GM23338 (cell line): ENCODE results near the gene GABBR1. TPM values are rescaled to one million over a fixed set of nuclear protein-coding genes. Genes with fewer than 3 reads are reported as not detected.

Experiments
- ATAC-seq: fragments of 200-7000 bp; cut with Tn5 transposase; 3 replicates; pipeline ENCODE4 v1.9.1; 2020
- DNase-seq: peaks from one replicate; pipeline ENCODE4 v3.0.0-alpha.2; 2015; ENCODE audit warnings: low spot score
- H2AFZ ChIP-seq: fragments of 200-600 bp; sonication (generic); 2 replicates; pipeline ENCODE4 v1.8.0; 2016; ENCODE audit warnings: antibody characterized with exemption, mild to moderate bottlenecking, moderate library complexity
- H3F3A ChIP-seq: fragments of 200-600 bp; sonication (generic); replicated peaks from 2 replicates; pipeline ENCODE4 v1.8.0; 2017; ENCODE audit warnings: antibody characterized with exemption, mixed run types, low read depth
- H3K27ac ChIP-seq: fragments of 200-600 bp; sonication (generic); 2 replicates; pipeline ENCODE4 v1.6.1; 2016; ENCODE audit warnings: low read depth
- H3K27me3 ChIP-seq: fragments of 200-600 bp; sonication (generic); 2 replicates; pipeline ENCODE4 v1.8.0; 2016; ENCODE audit warnings: mild to moderate bottlenecking, mixed run types, moderate library complexity; ENCODE audit not compliant: insufficient read depth
- H3K36me3 ChIP-seq: fragments of 200-600 bp; sonication (generic); 2 replicates; pipeline ENCODE4 v1.8.0; 2016; ENCODE audit warnings: mild to moderate bottlenecking; ENCODE audit not compliant: insufficient read depth
- H3K4me1 ChIP-seq: fragments of 200-600 bp; sonication (generic); 2 replicates; pipeline ENCODE4 v1.8.0; 2016; ENCODE audit warnings: mild to moderate bottlenecking, moderate library complexity; ENCODE audit not compliant: insufficient read depth
- H3K4me2 ChIP-seq: fragments of 200-600 bp; sonication (generic); 2 replicates; pipeline ENCODE4 v1.7.1; 2017; ENCODE audit warnings: mixed run types
- H3K4me3 ChIP-seq: fragments of 200-600 bp; sonication (generic); 2 replicates; pipeline ENCODE4 v1.6.1; 2016; ENCODE audit warnings: mixed run types
- H3K79me2 ChIP-seq: fragments of 200-600 bp; sonication (generic); replicated peaks from 2 replicates; pipeline ENCODE4 v1.8.0; 2017; ENCODE audit warnings: mild to moderate bottlenecking; ENCODE audit not compliant: insufficient read depth
- H3K9me2 ChIP-seq: fragments of 200-600 bp; sonication (generic); 2 replicates; pipeline ENCODE4 v1.8.0; 2017; ENCODE audit not compliant: insufficient read depth
- H4K20me1 ChIP-seq: fragments of 200-600 bp; sonication (generic); replicated peaks from 2 replicates; pipeline ENCODE4 v1.8.0; 2017; ENCODE audit warnings: mild to moderate bottlenecking; ENCODE audit not compliant: insufficient read depth
- H3K27ac Mint-ChIP-seq: 2 replicates; pipeline ENCODE4 v1.8.0; 2020; ENCODE audit warnings: inconsistent platforms, mild to moderate bottlenecking, moderate library complexity, mixed read lengths
- H3K27me3 Mint-ChIP-seq: 3 replicates; pipeline ENCODE4 v1.8.0; 2022; ENCODE audit warnings: low read depth, mild to moderate bottlenecking, moderate library complexity, mixed read lengths, inconsistent platforms; ENCODE audit not compliant: insufficient read depth, poor library complexity
- H3K36me3 Mint-ChIP-seq: 3 replicates; pipeline ENCODE4 v1.8.0; 2021; ENCODE audit warnings: low read depth, mild to moderate bottlenecking, inconsistent platforms, moderate library complexity, mixed read lengths
- H3K4me1 Mint-ChIP-seq: 3 replicates; pipeline ENCODE4 v1.8.0; 2020; ENCODE audit warnings: mild to moderate bottlenecking, inconsistent platforms, mixed read lengths
- H3K4me3 Mint-ChIP-seq: 3 replicates; pipeline ENCODE4 v1.8.0; 2021; ENCODE audit warnings: moderate library complexity, mild to moderate bottlenecking, inconsistent platforms, mixed read lengths
- H3K9me3 Mint-ChIP-seq: 3 replicates; pipeline ENCODE4 v1.8.0; 2020; ENCODE audit warnings: moderate library complexity, mild to moderate bottlenecking, inconsistent platforms, mixed read lengths
- CREB1 ChIP-seq: fragments of 250-450 bp; sonication (Bioruptor Pico); IDR thresholded peaks from 2 replicates; pipeline ENCODE4 v1.5.0; 2020; ENCODE audit warnings: low read depth, mild to moderate bottlenecking, moderate library complexity
- CTCF ChIP-seq, 2 experiments: fragments of 200-600 bp in 1 of 2; sonication (generic) in 1 of 2; conservative IDR thresholded peaks; 2 replicates each; pipeline versions ENCODE4 v1.5.1 to v1.6.1; 2016 to 2017; ENCODE audit warnings: antibody characterized with exemption in 2 of 2, low read depth in 2 of 2, mild to moderate bottlenecking in 2 of 2, moderate library complexity in 1 of 2
- ETS1 ChIP-seq: IDR thresholded peaks from 2 replicates; pipeline ENCODE4 v1.6.1; 2016; ENCODE audit warnings: antibody characterized with exemption
- EZH2 ChIP-seq: fragments of 200-600 bp; sonication (generic); IDR thresholded peaks from one replicate; pipeline ENCODE4 v1.8.0; 2017; ENCODE audit warnings: antibody characterized with exemption, mild to moderate bottlenecking, low read depth; ENCODE audit not compliant: unreplicated experiment
- EZH2phosphoT487 ChIP-seq: fragments of 200-600 bp; sonication (generic); IDR thresholded peaks from one replicate; pipeline ENCODE4 v1.8.1; 2018; ENCODE audit warnings: antibody characterized with exemption; ENCODE audit not compliant: unreplicated experiment
- JUNB ChIP-seq: IDR thresholded peaks from one replicate; pipeline ENCODE4 v1.6.1; 2016; ENCODE audit warnings: antibody characterized with exemption; ENCODE audit not compliant: unreplicated experiment
- NANOG ChIP-seq: IDR thresholded peaks from 2 replicates; pipeline ENCODE4 v1.6.1; 2016; ENCODE audit warnings: antibody characterized with exemption, borderline replicate concordance
- POLR2AphosphoS5 ChIP-seq: IDR thresholded peaks from 2 replicates; pipeline ENCODE4 v1.6.1; 2016; ENCODE audit warnings: antibody characterized with exemption, low read depth
- STAT1 ChIP-seq: IDR thresholded peaks from one replicate; pipeline ENCODE4 v1.6.1; 2016; ENCODE audit warnings: antibody characterized with exemption; ENCODE audit not compliant: unreplicated experiment
- ZNF114 ChIP-seq: fragments of 250-450 bp; sonication (Bioruptor Pico); IDR thresholded peaks from 2 replicates; pipeline ENCODE4 v1.5.0; 2020; ENCODE audit warnings: mild to moderate bottlenecking, moderate library complexity
- ZNF331 ChIP-seq: fragments of 250-450 bp; sonication (Bioruptor Pico); IDR thresholded peaks from 2 replicates; pipeline ENCODE4 v1.5.0; 2020; ENCODE audit warnings: low read depth, mild to moderate bottlenecking, moderate library complexity
- polyA plus RNA-seq: library from polyadenylated mRNA; unstranded; fragments of >200 nt; fragmentation: Nextera tagmentation; extraction: Ambion mirVana; gene quantifications from 2 replicates; pipeline ENCODE4 v1.2.1, GENCODE V29; 2016
- total RNA-seq: library from RNA; depleted of rRNA; stranded (reverse); fragments of >200 nt; shearing (Covaris generic); gene quantifications from 2 replicates; pipeline ENCODE4 v1.2.3, GENCODE V29; 2014
- TF ChIP-seq, protein P1 (sequence below): IDR thresholded peaks from one replicate; pipeline ENCODE4 v1.6.1; 2018; ENCODE audit warnings: antibody characterized with exemption; ENCODE audit not compliant: unreplicated experiment
- TF ChIP-seq, protein P2 (sequence below): fragments of 250-450 bp; sonication (Bioruptor Pico); IDR thresholded peaks from 2 replicates; pipeline ENCODE4 v1.5.0; 2020; ENCODE audit warnings: mild to moderate bottlenecking, moderate library complexity

Gene GABBR1
- total and polyA plus RNA-seq, 2 experiments from 2014 or later = 42.8 to 78.9 TPM

DNA sequence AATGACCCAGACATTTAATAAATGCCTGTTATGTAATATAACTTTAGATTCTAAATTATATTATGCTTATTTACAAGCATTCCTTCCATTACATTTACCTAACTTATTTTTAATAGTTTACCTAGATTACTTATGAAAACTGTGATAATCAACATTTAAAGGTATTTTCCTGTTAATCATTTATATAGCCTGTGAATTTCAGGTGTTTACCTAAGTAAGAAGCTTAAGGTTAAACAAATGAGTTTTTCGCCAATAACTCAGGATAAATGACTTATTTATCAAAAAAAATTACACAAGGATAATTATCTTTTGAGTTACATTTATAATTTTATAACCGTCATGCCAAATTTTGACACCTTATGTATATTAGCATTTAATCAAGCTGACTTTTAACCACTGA is 108.9 kb downstream of the GABBR1 start:
- Mint-ChIP-seq H3K27ac (no peak overlapping the region), H3K4me3 (no peak overlapping the region), H3K36me3 (peaks cover 29% of the 10 kb centered on the region), H3K4me1 (peaks cover 18% of the 10 kb centered on the region), H3K9me3 (peaks cover 33% of the 10 kb centered on the region), H3K27me3 (peaks cover 7% of the 10 kb centered on the region)
- ATAC-seq (no peak), DNase-seq (no peak)
- Histone ChIP-seq H3K4me2 (no peak overlapping the region), H3K4me3 (no peak overlapping the region), H2AFZ (no peak overlapping the region), H4K20me1 (no peaks in the 10 kb centered on the region), H3K79me2 (no peaks in the 10 kb centered on the region), H3K4me1 (0 out of 2 replicates have a peak, but pooled peaks cover 4% of the 10 kb centered on the region), H3K27me3 (no peaks in the 10 kb centered on the region), H3F3A (no peaks in the 10 kb centered on the region), H3K36me3 (peaks cover 7% of the 10 kb centered on the region), H3K27ac (no peak overlapping the region), H3K9me2 (0 out of 2 replicates have a peak, but pooled peaks cover 8% of the 10 kb centered on the region)
- TF ChIP-seq, protein P1, sequence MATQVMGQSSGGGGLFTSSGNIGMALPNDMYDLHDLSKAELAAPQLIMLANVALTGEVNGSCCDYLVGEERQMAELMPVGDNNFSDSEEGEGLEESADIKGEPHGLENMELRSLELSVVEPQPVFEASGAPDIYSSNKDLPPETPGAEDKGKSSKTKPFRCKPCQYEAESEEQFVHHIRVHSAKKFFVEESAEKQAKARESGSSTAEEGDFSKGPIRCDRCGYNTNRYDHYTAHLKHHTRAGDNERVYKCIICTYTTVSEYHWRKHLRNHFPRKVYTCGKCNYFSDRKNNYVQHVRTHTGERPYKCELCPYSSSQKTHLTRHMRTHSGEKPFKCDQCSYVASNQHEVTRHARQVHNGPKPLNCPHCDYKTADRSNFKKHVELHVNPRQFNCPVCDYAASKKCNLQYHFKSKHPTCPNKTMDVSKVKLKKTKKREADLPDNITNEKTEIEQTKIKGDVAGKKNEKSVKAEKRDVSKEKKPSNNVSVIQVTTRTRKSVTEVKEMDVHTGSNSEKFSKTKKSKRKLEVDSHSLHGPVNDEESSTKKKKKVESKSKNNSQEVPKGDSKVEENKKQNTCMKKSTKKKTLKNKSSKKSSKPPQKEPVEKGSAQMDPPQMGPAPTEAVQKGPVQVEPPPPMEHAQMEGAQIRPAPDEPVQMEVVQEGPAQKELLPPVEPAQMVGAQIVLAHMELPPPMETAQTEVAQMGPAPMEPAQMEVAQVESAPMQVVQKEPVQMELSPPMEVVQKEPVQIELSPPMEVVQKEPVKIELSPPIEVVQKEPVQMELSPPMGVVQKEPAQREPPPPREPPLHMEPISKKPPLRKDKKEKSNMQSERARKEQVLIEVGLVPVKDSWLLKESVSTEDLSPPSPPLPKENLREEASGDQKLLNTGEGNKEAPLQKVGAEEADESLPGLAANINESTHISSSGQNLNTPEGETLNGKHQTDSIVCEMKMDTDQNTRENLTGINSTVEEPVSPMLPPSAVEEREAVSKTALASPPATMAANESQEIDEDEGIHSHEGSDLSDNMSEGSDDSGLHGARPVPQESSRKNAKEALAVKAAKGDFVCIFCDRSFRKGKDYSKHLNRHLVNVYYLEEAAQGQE = no peak
- TF ChIP-seq EZH2 (no peak), CTCF (conservative IDR thresholded peaks at IDR 0.05; ENCODE audit: low read depth in 2 of 2) (no peak), JUNB (no peak), POLR2AphosphoS5 (no peak), EZH2phosphoT487 (no peak), ZNF331 (CRISPR knock-in tag) (no peak), ETS1 (no peak), ZNF114 (CRISPR knock-in tag) (no peak), NANOG (no peak), CREB1 (CRISPR knock-in tag) (no peak), STAT1 (no peak)
- TF ChIP-seq, protein P2, sequence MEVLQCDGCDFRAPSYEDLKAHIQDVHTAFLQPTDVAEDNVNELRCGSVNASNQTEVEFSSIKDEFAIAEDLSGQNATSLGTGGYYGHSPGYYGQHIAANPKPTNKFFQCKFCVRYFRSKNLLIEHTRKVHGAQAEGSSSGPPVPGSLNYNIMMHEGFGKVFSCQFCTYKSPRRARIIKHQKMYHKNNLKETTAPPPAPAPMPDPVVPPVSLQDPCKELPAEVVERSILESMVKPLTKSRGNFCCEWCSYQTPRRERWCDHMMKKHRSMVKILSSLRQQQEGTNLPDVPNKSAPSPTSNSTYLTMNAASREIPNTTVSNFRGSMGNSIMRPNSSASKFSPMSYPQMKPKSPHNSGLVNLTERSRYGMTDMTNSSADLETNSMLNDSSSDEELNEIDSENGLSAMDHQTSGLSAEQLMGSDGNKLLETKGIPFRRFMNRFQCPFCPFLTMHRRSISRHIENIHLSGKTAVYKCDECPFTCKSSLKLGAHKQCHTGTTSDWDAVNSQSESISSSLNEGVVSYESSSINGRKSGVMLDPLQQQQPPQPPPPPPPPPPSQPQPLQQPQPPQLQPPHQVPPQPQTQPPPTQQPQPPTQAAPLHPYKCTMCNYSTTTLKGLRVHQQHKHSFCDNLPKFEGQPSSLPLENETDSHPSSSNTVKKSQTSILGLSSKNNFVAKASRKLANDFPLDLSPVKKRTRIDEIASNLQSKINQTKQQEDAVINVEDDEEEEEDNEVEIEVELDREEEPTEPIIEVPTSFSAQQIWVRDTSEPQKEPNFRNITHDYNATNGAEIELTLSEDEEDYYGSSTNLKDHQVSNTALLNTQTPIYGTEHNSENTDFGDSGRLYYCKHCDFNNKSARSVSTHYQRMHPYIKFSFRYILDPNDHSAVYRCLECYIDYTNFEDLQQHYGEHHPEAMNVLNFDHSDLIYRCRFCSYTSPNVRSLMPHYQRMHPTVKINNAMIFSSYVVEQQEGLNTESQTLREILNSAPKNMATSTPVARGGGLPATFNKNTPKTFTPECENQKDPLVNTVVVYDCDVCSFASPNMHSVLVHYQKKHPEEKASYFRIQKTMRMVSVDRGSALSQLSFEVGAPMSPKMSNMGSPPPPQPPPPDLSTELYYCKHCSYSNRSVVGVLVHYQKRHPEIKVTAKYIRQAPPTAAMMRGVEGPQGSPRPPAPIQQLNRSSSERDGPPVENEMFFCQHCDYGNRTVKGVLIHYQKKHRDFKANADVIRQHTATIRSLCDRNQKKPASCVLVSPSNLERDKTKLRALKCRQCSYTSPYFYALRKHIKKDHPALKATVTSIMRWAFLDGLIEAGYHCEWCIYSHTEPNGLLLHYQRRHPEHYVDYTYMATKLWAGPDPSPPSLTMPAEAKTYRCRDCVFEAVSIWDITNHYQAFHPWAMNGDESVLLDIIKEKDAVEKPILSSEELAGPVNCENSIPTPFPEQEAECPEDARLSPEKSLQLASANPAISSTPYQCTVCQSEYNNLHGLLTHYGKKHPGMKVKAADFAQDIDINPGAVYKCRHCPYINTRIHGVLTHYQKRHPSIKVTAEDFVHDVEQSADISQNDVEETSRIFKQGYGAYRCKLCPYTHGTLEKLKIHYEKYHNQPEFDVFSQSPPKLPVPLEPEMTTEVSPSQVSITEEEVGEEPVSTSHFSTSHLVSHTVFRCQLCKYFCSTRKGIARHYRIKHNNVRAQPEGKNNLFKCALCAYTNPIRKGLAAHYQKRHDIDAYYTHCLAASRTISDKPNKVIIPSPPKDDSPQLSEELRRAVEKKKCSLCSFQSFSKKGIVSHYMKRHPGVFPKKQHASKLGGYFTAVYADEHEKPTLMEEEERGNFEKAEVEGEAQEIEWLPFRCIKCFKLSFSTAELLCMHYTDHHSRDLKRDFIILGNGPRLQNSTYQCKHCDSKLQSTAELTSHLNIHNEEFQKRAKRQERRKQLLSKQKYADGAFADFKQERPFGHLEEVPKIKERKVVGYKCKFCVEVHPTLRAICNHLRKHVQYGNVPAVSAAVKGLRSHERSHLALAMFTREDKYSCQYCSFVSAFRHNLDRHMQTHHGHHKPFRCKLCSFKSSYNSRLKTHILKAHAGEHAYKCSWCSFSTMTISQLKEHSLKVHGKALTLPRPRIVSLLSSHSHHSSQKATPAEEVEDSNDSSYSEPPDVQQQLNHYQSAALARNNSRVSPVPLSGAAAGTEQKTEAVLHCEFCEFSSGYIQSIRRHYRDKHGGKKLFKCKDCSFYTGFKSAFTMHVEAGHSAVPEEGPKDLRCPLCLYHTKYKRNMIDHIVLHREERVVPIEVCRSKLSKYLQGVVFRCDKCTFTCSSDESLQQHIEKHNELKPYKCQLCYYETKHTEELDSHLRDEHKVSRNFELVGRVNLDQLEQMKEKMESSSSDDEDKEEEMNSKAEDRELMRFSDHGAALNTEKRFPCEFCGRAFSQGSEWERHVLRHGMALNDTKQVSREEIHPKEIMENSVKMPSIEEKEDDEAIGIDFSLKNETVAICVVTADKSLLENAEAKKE (CRISPR knock-in tag) = no peak
